ENCODE measurements around the gene PRKCZ. TPM values are rescaled to one million over a fixed set of nuclear protein-coding genes. Genes with fewer than 3 reads are reported as not detected.

Gene PRKCZ
- polyA plus RNA-seq, 1 of the 3 experiments (the other 2 are of a cell fraction), result 24.2 TPM

DNA sequence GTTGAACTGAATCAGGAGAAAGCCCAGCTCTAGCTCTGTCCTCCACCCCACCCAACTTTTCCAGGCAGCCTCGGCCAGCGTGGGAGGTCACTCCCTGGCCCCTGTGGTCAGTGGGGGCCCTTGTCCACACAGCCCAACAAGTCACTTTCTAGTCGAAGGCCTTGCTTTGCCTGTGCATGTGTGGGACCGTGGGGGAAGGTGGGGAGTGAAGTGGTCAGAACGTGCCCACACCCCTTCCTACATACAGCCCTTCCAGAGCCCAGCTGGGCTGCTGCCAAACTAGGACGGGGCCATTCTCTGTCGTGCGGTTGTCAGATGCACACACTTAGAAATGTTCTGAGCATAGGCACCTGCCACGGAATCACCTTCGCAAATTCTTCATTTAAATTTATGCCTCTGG lies 126.4 kb downstream of the PRKCZ start:
- peaks cover 0 to 2% of the 10 kb centered on the region in 2 experiments; a peak in 1 of 4 replicates for H3K4me1 ChIP-seq (ENCODE audit: control insufficient read depth in 1 of 2, insufficient read depth in 2 of 2, low read depth in 1 of 2, low read length in 1 of 2)
- H3K4me2 ChIP-seq, result no peak overlapping the region
- H3K9me2 ChIP-seq, result no peaks in the 10 kb centered on the region
- no peaks in the 10 kb centered on the region for H3K9me3 ChIP-seq
- no peak overlapping the region for H3K9ac ChIP-seq
- H3K4me3 ChIP-seq (ENCODE audit: low read depth in 2 of 2, low read length in 1 of 2), result no peak overlapping the region
- 78% methylated on average over 8 of the region's 10 CpGs for WGBS (ENCODE audit: low lambda C conversion rate)
- DNase-seq, result no peak
- H3K79me2 ChIP-seq (ENCODE audit: insufficient read depth), result no peaks in the 10 kb centered on the region
- ChIA-PET CTCF (interaction anchor here (1.4 to 5.4 kb wide), 5 partner anchors 12 to 205 kb away, joined by 3 to 65 read pairs (median 53); no protein-coding TSS in a partner anchor), POLR2A (no interaction called here)
- H2AFZ ChIP-seq (ENCODE audit: low read depth), result no peak overlapping the region
- no peaks in the 10 kb centered on the region for H3F3A ChIP-seq (replicated peaks; ENCODE audit: insufficient read depth)
- TF ChIP-seq RXRA (IDR thresholded peaks at IDR 0.05; ENCODE audit: borderline replicate concordance, low read depth) (no peak), FOSL2 (IDR thresholded peaks at IDR 0.05; ENCODE audit: borderline replicate concordance, low read depth) (no peak), MEF2A (IDR thresholded peaks at IDR 0.05; ENCODE audit: borderline replicate concordance, low read depth) (no peak), TEAD4 (IDR thresholded peaks at IDR 0.05; ENCODE audit: borderline replicate concordance, insufficient read depth) (no peak), SIN3A (IDR thresholded peaks at IDR 0.05; ENCODE audit: borderline replicate concordance, low read depth, low read length) (no peak), TCF12 (IDR thresholded peaks at IDR 0.05) (no peak), FOXJ3 (CRISPR knock-in tag; IDR thresholded peaks at IDR 0.05) (no peak), SMC3 (IDR thresholded peaks at IDR 0.05; ENCODE audit: low read depth, low read length) (no peak), POLR2AphosphoS5 (IDR thresholded peaks at IDR 0.05; ENCODE audit: low read depth, low read length) (no peak), NFIC (IDR thresholded peaks at IDR 0.05; ENCODE audit: borderline replicate concordance) (no peak), RCOR1 (IDR thresholded peaks at IDR 0.05; ENCODE audit: low read length) (no peak), NRF1 (IDR thresholded peaks at IDR 0.05; ENCODE audit: low read depth, low read length) (no peak), GATA2 (CRISPR knock-in tag; IDR thresholded peaks at IDR 0.05) (no peak), JUND (IDR thresholded peaks at IDR 0.05) (no peak)
- TF ChIP-seq, protein P1, sequence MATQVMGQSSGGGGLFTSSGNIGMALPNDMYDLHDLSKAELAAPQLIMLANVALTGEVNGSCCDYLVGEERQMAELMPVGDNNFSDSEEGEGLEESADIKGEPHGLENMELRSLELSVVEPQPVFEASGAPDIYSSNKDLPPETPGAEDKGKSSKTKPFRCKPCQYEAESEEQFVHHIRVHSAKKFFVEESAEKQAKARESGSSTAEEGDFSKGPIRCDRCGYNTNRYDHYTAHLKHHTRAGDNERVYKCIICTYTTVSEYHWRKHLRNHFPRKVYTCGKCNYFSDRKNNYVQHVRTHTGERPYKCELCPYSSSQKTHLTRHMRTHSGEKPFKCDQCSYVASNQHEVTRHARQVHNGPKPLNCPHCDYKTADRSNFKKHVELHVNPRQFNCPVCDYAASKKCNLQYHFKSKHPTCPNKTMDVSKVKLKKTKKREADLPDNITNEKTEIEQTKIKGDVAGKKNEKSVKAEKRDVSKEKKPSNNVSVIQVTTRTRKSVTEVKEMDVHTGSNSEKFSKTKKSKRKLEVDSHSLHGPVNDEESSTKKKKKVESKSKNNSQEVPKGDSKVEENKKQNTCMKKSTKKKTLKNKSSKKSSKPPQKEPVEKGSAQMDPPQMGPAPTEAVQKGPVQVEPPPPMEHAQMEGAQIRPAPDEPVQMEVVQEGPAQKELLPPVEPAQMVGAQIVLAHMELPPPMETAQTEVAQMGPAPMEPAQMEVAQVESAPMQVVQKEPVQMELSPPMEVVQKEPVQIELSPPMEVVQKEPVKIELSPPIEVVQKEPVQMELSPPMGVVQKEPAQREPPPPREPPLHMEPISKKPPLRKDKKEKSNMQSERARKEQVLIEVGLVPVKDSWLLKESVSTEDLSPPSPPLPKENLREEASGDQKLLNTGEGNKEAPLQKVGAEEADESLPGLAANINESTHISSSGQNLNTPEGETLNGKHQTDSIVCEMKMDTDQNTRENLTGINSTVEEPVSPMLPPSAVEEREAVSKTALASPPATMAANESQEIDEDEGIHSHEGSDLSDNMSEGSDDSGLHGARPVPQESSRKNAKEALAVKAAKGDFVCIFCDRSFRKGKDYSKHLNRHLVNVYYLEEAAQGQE (IDR thresholded peaks at IDR 0.05; ENCODE audit: low read depth, low read length), result no peak
- TF ChIP-seq, protein P2, sequence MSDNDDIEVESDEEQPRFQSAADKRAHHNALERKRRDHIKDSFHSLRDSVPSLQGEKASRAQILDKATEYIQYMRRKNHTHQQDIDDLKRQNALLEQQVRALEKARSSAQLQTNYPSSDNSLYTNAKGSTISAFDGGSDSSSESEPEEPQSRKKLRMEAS (IDR thresholded peaks at IDR 0.05; ENCODE audit: low read depth), result no peak
- TF ChIP-seq, protein P3, sequence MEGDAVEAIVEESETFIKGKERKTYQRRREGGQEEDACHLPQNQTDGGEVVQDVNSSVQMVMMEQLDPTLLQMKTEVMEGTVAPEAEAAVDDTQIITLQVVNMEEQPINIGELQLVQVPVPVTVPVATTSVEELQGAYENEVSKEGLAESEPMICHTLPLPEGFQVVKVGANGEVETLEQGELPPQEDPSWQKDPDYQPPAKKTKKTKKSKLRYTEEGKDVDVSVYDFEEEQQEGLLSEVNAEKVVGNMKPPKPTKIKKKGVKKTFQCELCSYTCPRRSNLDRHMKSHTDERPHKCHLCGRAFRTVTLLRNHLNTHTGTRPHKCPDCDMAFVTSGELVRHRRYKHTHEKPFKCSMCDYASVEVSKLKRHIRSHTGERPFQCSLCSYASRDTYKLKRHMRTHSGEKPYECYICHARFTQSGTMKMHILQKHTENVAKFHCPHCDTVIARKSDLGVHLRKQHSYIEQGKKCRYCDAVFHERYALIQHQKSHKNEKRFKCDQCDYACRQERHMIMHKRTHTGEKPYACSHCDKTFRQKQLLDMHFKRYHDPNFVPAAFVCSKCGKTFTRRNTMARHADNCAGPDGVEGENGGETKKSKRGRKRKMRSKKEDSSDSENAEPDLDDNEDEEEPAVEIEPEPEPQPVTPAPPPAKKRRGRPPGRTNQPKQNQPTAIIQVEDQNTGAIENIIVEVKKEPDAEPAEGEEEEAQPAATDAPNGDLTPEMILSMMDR (IDR thresholded peaks at IDR 0.05), result no peak
- TF ChIP-seq, protein P4, sequence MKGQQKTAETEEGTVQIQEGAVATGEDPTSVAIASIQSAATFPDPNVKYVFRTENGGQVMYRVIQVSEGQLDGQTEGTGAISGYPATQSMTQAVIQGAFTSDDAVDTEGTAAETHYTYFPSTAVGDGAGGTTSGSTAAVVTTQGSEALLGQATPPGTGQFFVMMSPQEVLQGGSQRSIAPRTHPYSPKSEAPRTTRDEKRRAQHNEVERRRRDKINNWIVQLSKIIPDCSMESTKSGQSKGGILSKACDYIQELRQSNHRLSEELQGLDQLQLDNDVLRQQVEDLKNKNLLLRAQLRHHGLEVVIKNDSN (IDR thresholded peaks at IDR 0.05; ENCODE audit: borderline replicate concordance, low read depth), result no peak
- TF ChIP-seq, protein P5, sequence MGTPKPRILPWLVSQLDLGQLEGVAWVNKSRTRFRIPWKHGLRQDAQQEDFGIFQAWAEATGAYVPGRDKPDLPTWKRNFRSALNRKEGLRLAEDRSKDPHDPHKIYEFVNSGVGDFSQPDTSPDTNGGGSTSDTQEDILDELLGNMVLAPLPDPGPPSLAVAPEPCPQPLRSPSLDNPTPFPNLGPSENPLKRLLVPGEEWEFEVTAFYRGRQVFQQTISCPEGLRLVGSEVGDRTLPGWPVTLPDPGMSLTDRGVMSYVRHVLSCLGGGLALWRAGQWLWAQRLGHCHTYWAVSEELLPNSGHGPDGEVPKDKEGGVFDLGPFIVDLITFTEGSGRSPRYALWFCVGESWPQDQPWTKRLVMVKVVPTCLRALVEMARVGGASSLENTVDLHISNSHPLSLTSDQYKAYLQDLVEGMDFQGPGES (IDR thresholded peaks at IDR 0.05; ENCODE audit: low read depth, low read length), result no peak
- TF ChIP-seq, protein P6, sequence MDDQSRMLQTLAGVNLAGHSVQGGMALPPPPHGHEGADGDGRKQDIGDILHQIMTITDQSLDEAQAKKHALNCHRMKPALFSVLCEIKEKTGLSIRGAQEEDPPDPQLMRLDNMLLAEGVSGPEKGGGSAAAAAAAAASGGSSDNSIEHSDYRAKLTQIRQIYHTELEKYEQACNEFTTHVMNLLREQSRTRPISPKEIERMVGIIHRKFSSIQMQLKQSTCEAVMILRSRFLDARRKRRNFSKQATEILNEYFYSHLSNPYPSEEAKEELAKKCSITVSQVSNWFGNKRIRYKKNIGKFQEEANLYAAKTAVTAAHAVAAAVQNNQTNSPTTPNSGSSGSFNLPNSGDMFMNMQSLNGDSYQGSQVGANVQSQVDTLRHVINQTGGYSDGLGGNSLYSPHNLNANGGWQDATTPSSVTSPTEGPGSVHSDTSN (IDR thresholded peaks at IDR 0.05), result no peak
- no peaks in the 10 kb centered on the region for H4K20me1 ChIP-seq (ENCODE audit: insufficient read depth)
- H3K36me3 ChIP-seq (replicated peaks in 1 of 2; ENCODE audit: control insufficient read depth in 1 of 2, insufficient read depth in 2 of 2, low read length in 1 of 2), result peaks cover 0 to 3% of the 10 kb centered on the region in 2 experiments
- no peaks in the 10 kb centered on the region for H3K27me3 ChIP-seq (ENCODE audit: insufficient read depth)
- no peak overlapping the region for H3K27ac ChIP-seq (ENCODE audit: low read depth in 2 of 2, low read length in 1 of 2)

Measured in SK-N-SH (cell line).